Glomerular visceral epithelial cell (primary cell): ENCODE results near the gene CDC16.
"Not testable (repeated sequence)": the region's sequence is repeated elsewhere in the genome, so short reads cannot be mapped to it uniquely, and the experiment has no call there.

Source experiments
- DNase-seq: peaks from one replicate; pipeline ENCODE4 v3.0.0-alpha.2; 2016; ENCODE audit errors: extremely low spot score

The CDC16 gene

DNA sequence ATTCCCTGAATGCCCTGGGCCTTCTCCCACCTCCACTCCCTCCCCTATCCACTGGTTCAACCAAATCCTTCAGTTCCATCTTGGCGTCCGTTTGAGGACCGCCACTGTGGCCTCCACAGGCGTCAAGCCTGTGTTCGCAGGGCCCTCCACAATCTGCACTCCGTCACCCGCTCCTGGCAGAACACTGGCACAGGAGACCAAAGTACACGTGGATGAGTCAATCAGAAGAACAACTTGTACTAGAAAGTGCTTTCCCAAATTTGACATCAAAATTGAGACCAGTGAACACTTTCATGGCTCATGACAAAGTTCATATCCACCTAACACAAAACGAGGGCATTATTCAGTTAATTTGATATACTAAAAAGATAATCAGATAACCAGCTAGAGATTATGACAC is 6.5 kb upstream of the CDC16 start:
- no peak for DNase-seq

DNA sequence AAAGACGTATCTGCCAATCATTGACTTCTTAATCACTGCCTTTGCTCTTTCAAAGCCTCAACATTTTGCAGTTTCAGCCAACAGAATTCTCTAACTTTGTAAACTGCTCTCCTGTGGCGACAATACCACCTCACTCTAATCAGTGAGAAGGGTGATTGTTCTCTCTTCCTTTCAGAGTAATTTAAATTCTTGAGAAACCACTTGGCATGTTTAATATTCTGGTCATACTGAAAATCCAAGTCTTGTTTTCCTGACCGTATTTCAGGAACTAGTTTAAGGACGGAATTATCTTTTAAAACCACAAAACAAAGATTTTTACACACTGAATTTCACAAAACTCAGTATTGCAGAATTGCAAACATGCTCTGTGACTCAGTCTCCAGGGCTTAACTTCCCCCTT is 5.2 kb upstream of the CDC16 start:
- DNase-seq: no peak

DNA sequence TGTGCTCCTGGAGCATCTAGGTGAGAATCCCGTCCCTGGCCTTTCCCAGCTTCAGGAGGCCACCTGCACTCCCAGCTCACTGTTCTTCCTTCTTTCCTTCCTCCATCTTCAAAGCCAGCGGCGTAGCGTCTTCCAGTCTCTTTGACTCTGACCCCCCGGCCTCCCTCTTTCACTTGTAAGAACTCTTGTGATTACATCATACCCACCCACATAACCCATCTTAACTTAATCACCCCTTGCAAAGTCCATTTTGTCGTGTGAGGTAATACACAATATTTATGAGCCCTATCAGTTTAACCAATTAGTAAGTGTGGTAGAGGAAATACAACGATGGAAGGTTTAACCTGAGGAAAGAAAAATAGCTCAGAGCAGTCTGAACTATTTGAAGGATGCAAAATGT is 4.6 kb upstream of the CDC16 start:
- DNase-seq: no peak

DNA sequence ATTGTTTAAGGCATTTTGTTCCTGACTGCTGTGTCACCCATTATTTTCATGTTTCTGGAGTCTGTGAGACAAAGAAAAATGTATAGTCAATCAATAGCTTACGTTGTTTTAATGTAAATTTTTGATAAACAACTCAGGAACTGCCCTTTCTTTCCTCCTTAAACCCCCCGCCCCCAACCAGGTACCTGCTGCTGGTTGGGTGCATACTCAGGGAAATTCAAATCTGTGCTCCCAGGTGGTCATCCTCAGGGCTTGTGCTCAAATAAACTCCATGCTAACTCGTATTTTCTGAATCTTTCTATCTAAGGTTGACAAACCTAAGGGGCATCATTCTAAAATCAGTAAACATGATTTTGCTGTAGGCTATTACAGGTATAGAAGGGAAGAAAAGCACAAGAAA is 4.1 kb upstream of the CDC16 start:
- DNase-seq: no peak

DNA sequence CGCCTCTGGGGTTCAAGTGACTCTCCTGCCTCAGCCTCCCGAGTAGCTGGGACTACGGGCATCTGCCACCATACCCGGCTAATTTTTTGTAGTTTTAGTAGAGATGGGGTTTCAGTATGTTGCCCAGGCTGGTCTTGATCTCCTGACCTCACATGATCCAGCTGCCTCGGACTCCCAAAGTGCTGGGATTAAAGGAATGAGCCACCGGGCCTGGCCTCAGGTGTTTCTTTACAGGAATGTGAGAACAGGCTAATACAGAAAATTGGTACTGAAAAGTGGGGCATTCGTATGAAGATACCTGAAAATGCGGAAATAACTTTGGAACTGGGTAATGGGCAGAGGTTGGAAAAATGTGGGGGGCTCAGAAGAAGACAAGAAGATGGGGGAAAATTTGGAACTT is 2.8 kb upstream of the CDC16 start:
- no peak for DNase-seq

DNA sequence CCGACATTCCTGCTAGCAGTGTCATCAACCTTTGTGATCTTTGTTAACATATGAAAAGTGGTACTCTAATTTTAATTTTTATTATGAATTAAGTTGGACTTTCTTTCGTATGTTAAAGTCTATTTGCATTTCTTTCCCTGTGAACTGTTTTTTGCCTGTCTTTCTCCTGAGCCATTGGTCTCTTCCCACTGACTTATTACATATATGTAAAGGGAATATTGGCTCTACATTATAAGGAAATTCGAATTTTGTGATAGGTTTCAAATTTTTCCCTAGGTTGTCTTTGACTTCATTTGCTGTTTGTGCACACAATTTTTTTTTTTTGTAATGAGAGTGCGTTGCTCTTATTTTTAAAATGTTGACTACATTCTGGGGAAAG is 442 bp upstream of the CDC16 start:
- no peak for DNase-seq

DNA sequence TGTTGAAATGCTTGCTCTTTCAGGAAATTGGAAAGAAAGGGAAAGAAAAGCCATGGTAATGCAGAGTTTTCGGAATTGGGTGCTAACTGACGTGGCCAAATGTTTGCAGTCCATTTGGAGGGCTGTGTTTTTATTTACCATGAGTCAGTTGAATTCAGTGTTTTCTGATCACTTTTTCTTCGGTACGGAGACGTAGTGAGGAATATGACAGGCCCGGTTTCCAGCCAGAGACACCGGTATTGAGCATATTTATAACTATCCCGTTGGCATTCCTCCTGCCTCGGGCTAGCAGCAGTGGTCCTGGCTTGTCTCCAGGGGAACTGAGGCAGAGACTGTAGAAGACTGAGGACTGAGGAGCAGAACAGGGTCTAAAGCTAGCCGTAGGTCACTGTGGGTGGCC is 1.0 kb downstream of the CDC16 start:
- DNase-seq: no peak

DNA sequence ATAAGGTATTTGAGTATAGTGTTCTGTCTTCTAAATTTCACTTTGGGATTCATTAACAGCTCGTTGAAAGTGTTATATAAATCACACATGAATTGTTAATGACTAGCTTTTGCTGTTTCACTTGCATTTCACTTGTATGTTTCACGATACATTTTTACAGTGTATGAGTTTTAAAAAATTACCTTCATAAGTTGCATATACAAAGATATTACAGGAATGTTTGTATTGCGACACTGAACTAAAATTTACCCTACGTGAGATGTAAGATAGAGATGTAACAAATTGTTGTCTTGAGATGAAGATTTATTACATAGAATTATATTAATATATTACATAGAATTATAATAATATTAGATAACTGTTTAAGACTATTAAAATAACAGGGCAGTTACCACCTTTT is 1.5 kb downstream of the CDC16 start:
- DNase-seq: no peak

DNA sequence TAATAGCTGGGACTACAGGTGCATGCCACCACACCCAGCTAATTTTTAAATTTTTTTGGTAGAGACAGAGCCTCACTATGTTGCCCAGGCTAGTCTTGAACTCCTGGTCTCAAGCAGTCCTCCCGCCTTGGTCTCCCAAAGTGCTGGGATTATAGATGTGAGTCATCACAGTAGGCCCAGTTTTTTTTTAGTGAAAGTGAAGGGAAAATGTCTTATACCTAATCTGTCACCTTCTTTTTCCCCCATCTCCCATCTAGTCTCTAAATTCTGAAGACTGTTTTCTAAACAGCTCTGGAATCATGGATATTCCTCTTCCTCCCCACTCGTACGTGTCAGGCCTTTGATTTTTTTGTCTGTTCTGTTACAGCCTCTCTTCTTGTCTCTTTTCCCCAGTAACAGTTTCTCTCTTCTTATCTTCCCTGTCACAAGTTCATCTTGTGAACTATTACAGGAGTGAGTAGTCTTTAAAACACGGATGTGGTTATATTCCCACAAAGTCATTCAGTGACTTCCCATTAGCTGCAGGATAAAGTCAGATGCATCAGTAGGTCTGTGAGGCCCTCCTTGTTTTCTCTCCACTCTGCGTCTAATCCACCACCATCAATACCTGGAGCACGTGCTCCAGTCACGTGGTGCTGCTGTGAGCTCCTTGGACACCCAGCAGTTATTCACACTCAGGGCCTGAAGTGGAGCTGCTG is 2.9 kb downstream of the CDC16 start:
- no peak for DNase-seq

DNA sequence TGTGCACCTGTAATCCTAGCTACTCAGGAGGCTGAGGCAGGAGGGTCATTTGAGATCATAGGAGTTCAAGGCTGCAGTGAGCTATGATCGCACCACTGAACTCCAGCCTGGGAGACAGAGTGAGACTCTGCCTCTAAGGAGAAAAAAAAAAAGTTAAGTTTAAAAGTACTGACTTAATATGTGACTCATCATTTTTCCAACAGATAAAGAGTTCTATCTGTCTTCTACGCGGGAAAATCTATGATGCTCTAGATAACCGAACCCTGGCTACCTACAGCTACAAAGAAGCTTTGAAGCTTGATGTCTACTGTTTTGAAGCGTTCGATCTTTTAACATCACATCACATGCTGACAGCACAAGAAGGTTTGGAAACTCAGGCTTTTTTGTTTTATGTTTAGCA is 7.2 kb downstream of the CDC16 start:
- no peak for DNase-seq

DNA sequence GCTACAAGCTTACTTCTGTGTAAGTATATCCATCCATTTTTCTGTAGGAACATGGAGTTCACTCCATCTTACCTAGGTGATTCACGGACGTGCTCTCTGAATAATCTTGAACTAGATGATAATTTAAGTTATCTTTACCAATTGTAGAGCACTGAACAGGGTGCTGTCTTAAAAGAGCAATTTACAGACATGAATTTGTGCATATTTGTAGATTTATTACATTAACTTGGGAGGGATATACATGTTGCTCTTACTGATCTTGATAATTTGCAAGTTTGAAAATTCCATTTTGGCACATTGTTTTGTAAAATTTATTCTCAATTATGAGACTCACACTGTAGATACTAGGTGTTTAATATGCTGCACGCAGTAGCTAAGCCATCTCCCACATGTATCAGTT is 9.3 kb downstream of the CDC16 start:
- DNase-seq: no peak

DNA sequence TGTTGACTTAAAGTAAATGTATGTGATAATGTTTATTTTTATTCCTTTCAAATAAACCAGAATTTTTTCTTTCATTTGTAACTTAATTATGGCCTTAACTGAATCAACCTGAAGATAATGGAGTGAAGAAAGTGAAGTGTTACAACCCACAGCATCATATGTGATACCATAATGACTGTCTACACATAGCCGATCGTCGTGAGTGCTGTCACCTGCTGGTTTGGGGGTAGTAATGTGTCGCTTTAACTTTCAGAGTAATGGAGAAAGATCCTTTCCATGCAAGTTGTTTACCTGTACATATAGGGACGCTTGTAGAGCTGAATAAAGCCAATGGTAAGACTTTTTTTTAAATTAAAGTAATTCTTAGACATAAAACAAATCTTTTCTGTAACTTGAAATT is 9.9 kb downstream of the CDC16 start:
- DNase-seq: no peak

DNA sequence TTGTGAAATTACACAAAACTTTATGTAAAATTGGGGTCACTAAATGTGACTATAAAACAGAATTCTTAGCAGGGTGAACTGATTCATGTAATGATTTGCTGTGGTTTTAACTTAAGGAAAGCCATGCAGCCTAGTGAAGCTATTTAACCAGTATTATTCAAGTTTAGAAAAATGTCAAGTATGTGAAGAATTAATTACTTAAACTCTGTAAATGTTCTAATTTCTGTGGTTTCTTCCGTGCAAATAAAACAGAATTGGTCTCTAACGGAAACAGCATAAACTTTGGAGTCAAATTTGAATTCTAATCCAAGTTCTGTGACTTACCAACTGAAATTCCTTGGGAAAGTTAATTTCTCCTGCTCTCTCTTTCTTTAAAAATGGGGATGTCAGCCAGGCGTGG is 13.3 kb downstream of the CDC16 start:
- no peak for DNase-seq

DNA sequence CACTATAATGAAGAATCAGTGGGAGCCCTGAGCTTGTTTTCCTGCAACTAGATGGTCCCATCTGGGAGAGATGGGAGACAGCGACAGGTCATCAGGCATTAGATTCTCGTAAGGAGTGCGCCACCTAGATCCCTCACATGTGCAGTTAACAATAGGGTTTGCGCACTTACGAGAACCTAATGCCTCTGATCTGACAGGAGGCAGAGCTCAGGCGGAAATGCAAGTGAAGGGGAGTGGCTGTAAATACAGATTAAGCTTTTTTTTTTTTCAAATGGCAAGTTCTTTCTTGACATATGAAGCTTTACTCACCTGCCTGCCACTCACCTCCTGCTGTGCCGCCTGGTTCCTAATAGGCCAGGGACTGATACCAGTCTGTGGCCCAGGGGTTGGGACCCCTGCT is 14.4 kb downstream of the CDC16 start:
- DNase-seq: no peak

DNA sequence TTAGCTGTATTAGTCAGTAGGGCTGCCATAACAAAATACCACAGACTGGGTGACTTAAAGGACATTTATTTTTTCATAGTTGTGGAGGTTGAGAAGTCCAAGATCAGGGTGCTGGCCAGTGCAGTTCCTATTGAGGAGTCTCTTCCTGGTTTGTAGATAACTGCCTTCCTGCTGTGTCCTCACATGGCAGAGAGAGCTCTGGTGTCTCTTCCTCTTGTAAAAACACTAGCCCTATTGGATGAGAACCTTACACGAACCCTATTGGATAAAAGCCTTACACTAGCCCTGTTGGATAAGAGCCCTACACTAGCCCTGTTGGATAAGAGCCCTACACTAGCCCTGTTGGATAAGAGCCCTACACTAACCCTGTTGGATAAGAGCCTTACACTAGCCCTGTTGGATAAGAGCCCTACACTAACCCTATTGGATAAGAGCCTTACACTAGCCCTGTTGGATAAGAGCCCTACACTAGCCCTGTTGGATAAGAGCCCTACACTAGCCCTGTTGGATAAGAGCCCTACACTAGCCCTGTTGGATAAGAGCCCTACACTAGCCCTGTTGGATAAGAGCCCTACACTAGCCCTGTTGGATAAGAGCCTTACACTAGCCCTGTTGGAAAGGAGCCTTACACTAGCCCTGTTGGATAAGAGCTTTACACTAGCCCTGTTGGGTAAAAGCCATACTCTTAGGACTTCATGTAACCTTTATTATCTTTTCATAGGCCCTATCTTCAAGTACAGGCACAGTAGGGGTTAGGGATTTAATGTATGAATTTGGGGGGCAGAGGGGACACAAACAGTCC is 17.1 kb downstream of the CDC16 start:
- not testable (repeated sequence) for DNase-seq

DNA sequence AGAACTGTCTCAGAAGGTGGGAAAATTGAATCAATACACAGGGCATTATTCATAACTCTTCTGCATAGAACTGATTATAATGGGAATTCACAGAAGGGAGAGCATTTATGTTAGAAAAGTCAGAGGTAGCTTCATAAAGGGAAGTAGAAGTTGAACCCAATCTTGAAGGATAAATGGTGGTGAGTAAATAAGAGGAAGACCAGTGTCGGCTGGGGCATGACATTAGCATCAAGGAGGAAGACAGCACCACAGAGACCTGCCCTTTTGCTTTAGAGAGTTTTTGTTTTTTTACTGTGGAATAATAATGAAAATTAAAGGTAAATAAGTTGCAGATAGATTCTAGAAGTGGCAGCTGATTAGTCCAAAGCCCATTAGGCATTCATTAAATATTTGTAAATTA is 21.9 kb downstream of the CDC16 start:
- no peak for DNase-seq

DNA sequence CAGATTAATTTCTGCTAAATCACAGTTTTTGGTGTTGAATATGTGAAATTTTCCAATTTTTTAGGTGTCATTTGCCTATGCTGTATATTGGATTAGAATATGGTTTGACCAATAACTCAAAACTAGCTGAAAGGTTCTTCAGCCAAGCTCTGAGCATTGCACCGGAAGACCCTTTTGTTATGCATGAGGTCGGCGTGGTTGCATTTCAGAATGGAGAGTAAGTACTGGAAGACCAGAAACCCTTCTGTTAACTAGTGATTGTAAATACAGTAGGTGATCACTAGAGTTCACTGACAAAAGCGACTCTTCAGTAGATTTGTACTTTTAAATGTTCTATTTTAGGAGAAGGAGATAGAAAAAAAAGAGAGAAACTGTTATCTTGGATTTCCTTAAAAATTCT is 22.3 kb downstream of the CDC16 start:
- DNase-seq: no peak

DNA sequence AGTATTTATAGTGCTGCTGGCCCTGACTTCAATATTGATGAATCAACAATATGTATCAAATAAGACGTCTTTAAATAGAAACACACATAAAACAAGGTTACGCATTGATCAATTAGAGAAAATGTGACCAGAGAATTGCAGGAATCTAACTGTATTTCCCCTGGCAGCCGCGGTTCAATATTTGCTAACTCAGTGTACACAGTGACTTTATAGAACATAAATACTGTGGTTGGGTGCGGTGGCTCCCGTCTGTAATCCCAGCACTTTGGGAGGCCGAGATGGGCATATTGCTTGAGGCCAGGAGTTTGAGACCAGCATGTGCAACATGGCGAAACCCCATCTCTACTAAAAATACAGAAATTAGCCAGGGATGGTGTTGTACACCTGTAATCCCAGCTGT is 23.9 kb downstream of the CDC16 start:
- no peak for DNase-seq

DNA sequence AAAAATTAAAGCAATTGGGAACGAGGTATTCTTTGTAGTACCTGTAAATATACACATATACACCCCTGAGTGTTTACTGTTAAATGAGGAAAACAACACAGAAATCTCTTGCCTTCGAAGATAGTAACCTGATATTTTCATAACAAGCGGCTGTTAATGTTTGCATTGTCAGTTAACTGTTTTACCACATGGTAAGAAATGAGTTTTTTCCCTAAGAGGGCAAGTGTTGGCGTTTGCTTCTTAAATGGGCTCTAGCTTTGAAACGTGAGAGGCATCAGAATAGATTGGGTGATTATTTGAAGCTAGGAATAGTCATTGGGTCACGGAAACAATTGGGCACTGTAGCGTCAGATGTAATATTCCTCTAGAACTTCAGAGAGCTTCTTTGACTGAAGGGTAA is 24.7 kb downstream of the CDC16 start:
- no peak for DNase-seq

DNA sequence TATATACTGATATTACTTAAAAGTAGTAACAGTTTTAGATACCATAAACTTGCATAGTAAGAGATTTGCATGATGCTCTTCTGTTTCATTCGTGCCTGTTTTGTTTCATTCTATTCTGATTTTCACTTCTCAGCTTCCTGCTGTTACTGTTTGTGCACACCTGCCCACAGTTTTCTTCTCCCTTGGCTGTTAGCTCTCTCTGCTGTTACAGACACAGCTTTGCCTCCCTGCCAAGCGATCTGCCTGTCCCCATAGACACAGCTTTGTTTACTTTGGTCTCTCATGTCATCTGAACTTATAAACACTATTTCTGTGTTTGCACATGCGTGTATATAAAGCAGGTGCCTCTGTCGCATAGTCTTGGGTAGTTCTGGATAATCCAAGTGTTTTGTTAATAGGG is 25.3 kb downstream of the CDC16 start:
- DNase-seq: no peak

DNA sequence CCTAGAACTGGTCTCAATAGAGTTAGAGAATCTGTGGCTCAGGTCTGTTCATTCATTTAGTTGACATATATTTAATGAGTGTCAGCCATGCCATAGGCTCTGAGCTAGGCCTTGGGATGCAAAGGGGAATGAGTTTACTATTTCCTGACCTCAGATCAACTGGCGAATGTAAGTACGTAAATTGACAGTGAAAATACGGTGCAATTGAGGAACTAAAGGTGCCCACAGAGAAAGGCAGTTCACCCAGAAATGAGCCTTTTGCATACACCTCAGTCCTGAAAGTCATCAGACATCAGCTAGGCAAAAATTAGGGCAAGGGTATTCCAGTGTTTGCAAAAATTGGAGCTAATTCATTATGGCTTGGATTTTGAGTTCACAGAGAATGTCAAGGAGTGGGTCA is 26.1 kb downstream of the CDC16 start:
- DNase-seq: no peak

DNA sequence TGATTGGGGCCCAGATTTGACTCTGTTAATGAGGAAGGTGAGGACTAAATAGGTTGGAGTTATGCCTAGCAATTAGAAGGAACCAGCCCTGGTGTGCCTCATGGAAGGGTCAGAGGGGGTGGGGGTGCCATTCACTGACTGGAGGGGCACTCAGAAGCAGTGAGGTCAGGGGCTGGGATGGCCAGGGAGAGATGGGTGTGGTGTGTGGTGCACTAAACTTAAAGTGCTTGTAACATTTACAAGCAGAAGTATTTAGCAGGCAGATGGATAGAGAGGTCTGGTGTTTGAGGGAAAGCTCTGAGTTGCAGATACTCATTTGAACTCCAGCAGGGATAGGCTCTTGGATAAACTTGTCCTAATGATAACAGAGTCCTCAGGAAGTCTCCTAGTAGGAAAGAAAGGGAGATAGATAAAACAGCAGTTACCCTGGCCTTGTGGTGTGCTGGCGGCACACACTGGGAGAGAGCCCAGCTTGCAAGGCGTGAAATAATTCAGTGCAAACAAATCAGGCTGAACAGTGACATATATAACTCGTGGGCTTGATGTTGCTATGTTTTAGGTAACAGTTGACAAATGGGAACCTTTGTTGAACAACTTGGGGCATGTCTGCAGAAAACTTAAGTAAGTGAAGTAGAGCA is 26.8 kb downstream of the CDC16 start:
- DNase-seq: no peak

DNA sequence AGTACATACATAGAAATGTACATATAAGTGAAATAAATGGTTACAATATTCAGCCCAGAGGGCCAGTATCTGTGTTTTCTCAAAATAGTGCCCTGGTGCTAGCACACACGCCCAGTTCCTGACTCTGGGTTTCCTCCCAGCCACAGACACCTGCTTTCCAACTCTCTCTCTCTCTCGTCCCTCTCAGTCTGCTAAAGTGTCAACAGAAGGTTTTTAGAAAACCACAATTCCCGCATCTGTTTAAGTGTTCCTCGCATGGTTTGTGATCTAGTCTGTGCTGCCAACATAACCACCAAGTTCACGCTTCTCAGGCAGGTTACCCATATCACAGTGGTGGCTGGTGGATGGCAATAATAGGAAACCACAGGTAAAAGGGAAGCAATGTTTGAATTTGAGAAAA is 28.9 kb downstream of the CDC16 start:
- no peak for DNase-seq
